Astrocyte of the cerebellum (primary cell): ENCODE measurements around the gene CYP2S1.

Experiments
- DNase-seq: peaks from one replicate; pipeline ENCODE4 v3.0.0-alpha.2; 2011; ENCODE audit warnings: low read depth
- H3K4me3 ChIP-seq: 2 replicates; pipeline ENCODE4 v1.5.1; 2011; ENCODE audit warnings: mild to moderate bottlenecking, low read depth, low read length, moderate library complexity
- in situ Hi-C: cut with HindIII; loops from 2 replicates; pipeline ENCODE4 v1.10.0; 2017; ENCODE audit warnings: low sequenced_read_pairs
- TF ChIP-seq, protein P1 (sequence below): IDR thresholded peaks from 2 replicates; pipeline ENCODE4 v1.5.1; 2012; ENCODE audit warnings: low read length, low read depth, moderate library complexity, mild to moderate bottlenecking; ENCODE audit errors: missing control alignments

CYP2S1 gene

DNA sequence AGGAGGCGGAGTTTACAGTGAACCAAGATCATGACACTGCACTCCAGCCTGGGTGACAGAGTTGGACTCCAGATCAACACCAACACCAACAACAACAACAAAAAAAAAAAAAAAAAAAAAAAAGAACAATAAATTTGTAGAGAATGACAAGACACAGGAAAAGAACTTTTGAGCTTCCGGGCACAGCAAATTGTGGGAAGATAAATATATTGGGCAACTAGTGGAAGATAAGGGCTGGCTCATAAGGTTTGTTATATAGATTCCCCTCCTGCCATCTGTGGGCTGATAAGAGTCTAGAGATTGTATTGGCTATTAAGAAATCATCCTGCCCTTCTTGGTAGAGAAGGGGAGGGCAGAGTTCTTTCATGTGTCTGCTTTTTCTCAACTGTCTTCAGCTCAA, 33.1 kb upstream of the CYP2S1 start:
- TF ChIP-seq, protein P1, sequence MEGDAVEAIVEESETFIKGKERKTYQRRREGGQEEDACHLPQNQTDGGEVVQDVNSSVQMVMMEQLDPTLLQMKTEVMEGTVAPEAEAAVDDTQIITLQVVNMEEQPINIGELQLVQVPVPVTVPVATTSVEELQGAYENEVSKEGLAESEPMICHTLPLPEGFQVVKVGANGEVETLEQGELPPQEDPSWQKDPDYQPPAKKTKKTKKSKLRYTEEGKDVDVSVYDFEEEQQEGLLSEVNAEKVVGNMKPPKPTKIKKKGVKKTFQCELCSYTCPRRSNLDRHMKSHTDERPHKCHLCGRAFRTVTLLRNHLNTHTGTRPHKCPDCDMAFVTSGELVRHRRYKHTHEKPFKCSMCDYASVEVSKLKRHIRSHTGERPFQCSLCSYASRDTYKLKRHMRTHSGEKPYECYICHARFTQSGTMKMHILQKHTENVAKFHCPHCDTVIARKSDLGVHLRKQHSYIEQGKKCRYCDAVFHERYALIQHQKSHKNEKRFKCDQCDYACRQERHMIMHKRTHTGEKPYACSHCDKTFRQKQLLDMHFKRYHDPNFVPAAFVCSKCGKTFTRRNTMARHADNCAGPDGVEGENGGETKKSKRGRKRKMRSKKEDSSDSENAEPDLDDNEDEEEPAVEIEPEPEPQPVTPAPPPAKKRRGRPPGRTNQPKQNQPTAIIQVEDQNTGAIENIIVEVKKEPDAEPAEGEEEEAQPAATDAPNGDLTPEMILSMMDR: no peak
- DNase-seq: no peak
- in situ Hi-C loops: no loop called here
- no peak overlapping the region for H3K4me3 ChIP-seq

DNA sequence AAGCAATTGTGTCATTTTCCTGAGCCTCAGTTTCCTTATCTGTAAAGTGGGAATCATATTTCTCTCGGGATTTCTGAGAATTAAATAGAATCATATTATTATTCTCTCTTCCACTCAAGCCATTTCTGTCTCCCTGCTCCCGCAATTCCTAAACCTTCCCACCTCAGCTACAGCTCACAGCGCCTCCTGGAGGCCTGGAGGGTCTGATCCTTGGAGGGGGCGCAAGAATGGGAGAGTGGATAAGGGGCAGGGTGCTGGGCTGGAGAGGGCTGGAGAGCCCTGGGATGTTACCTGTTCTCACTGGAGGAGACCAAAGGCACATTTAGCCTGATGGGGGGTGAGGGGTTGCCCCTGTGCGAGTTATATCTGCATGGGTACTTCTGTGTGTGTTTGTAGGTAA, 31.1 kb upstream of the CYP2S1 start:
- in situ Hi-C loops: no loop called here
- H3K4me3 ChIP-seq: no peak overlapping the region
- TF ChIP-seq, protein P1: no peak
- DNase-seq: no peak

GRCh38 chr19:41166944-41167804, 25.8 kb upstream of the CYP2S1 start:
- no peak for DNase-seq
- H3K4me3 ChIP-seq: no peak overlapping the region
- TF ChIP-seq, protein P1: no peak
- in situ Hi-C loops: no loop called here

DNA sequence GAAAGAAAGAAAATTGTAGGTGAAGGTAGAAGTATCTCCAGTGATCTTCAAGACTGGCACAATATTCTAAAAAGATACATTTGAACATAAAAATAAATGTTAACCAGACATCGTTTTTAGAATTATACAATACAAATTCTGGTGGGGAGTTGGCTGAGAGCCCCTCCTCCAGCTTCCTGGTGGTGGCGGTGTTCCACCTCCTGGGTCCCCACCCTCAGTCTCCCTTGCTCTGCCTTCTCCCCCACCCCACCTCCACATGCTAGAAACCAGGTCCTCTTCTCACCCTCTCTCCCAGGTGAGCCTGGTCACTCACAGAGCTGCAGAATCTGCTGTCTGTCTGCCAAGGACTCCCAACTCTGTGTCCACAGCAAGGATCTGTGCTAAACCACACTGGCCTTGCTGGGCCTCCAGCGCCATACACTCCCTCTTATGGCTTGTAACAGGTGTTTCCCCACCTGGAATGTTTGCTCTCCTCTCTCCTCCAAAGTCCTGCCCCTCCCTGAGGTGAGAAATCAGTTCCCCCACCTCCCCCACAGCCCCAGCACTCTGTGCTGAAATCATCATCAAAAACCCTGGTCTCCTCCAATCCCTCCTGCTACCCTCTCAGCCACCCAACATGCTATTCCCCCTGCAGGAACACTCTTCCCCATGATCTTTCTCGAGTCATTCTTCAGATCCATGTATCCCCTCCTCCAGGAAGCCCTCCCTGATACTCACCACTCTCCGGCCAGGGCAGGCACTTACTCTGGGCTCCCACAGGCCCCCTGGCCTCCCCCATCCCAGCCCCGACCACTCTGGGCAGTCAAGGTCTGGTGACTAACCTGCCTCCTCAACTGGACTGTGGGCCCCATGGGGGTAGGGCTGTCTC, 20.5 kb upstream of the CYP2S1 start:
- no peak for DNase-seq
- in situ Hi-C loops: no loop called here
- no peak overlapping the region for H3K4me3 ChIP-seq
- TF ChIP-seq, protein P1: no peak

GRCh38 chr19:41174297-41174928, 18.6 kb upstream of the CYP2S1 start:
- no peak for DNase-seq
- in situ Hi-C loops: no loop called here
- TF ChIP-seq, protein P1: no peak
- no peak overlapping the region for H3K4me3 ChIP-seq
